Gastrocnemius medialis (tissue), 4 donors: Measurements from ENCODE around the gene CYTH3.

Source experiments
- POLR2A ChIP-seq, 2 donors: fragments of 450-650 bp; IDR thresholded peaks; one replicate each; pipeline ENCODE4 v1.6.1; 2017; ENCODE audit warnings: antibody characterized with exemption in 2 of 2, mild to moderate bottlenecking in 2 of 2, moderate library complexity in 2 of 2
- TF ChIP-seq, protein P1 (sequence below), 5 experiments: fragments of 450-650 bp in 3 of 5; fragments of 200-600 bp in 2 of 5; sonication (generic) in 2 of 5; IDR thresholded peaks in 4 of 5; conservative IDR thresholded peaks in 1 of 5; 1 replicate in 4 of 5; 2 replicates in 1 of 5; pipeline ENCODE4 v1.5.1; 2016 to 2019; ENCODE audit warnings: antibody characterized with exemption in 5 of 5, mild to moderate bottlenecking in 3 of 5, moderate library complexity in 3 of 5

DNA sequence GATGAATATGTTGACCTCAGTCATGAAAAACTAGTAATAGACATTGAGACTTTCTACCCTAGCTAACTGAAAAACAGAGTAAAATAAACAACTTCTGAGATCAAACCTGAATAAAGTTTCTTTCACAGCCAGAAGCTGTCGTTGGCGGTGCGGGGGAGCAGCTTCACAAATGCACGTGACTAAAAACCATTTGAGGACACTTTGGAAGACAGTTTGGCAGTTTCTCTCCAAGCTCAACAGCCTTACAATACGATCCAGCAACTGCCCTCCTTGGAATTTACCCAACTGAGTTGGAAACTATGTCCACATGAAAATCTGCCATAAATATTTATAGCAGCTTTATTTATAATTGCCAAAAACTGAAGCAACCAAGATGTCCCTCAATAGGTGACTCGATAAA lies 63.1 kb downstream of the CYTH3 start:
- TF ChIP-seq, protein P1, sequence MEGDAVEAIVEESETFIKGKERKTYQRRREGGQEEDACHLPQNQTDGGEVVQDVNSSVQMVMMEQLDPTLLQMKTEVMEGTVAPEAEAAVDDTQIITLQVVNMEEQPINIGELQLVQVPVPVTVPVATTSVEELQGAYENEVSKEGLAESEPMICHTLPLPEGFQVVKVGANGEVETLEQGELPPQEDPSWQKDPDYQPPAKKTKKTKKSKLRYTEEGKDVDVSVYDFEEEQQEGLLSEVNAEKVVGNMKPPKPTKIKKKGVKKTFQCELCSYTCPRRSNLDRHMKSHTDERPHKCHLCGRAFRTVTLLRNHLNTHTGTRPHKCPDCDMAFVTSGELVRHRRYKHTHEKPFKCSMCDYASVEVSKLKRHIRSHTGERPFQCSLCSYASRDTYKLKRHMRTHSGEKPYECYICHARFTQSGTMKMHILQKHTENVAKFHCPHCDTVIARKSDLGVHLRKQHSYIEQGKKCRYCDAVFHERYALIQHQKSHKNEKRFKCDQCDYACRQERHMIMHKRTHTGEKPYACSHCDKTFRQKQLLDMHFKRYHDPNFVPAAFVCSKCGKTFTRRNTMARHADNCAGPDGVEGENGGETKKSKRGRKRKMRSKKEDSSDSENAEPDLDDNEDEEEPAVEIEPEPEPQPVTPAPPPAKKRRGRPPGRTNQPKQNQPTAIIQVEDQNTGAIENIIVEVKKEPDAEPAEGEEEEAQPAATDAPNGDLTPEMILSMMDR (IDR thresholded peaks at IDR 0.05 in 4 of 5, conservative IDR thresholded peaks at IDR 0.05 in 1 of 5): no peak
- no peak for TF ChIP-seq POLR2A (IDR thresholded peaks at IDR 0.05)
